ENCODE results near the gene TCERG1L. TPM values are rescaled to one million over a fixed set of nuclear protein-coding genes. Genes with fewer than 3 reads are reported as not detected.

Gene TCERG1L
- total and polyA plus RNA-seq, 4 donors = 0.02 to 0.09 (median 0.08) TPM; not detected in 1

DNA sequence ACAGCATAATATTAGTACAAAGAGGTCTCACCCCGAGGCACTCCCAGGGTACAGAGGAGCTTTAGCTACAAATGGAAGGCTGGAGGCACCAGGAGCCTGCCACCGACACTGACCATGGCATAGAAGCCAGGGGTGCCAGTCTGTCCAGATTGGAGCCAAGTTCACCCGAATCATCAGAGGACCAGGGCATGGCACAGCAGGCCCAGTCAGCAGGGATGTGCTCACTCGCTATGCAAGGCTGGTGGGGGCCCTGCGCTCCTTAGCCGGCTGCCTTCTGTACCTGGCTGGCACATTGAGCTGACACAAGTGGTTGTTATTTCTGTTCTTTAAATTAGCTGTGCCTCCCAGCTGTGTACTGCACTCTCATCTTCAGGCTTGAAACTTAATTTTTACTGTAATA, 149.3 kb downstream of the TCERG1L start:
- Histone ChIP-seq H3K9ac (ENCODE audit: insufficient read depth in 1 of 2, low read length in 2 of 2) (no peak overlapping the region), H3K9me3 (ENCODE audit: control insufficient read depth in 4 of 4, insufficient read depth in 3 of 4, low read length in 3 of 4) (no peaks in the 10 kb centered on the region), H3K27ac (ENCODE audit: low read depth in 1 of 2, low read length in 1 of 2) (no peak overlapping the region), H3K27me3 (ENCODE audit: control insufficient read depth in 3 of 3, insufficient read depth in 3 of 3, low read length in 2 of 3) (no peaks in the 10 kb centered on the region), H3K4me1 (ENCODE audit: control insufficient read depth in 5 of 5, insufficient read depth in 5 of 5, low read length in 5 of 5) (no peaks in the 10 kb centered on the region), H3K4me3 (no peak overlapping the region), H3K36me3 (ENCODE audit: control insufficient read depth in 4 of 4, insufficient read depth in 4 of 4, low read length in 4 of 4) (no peaks in the 10 kb centered on the region)
- WGBS, 2 donors = 76 to 91% methylated on average over 6 of the region's 6 CpGs
- DNase-seq (no peak), ATAC-seq (ENCODE audit: insufficient read depth, low FRiP score) (no peak)
- TF ChIP-seq, protein P1, sequence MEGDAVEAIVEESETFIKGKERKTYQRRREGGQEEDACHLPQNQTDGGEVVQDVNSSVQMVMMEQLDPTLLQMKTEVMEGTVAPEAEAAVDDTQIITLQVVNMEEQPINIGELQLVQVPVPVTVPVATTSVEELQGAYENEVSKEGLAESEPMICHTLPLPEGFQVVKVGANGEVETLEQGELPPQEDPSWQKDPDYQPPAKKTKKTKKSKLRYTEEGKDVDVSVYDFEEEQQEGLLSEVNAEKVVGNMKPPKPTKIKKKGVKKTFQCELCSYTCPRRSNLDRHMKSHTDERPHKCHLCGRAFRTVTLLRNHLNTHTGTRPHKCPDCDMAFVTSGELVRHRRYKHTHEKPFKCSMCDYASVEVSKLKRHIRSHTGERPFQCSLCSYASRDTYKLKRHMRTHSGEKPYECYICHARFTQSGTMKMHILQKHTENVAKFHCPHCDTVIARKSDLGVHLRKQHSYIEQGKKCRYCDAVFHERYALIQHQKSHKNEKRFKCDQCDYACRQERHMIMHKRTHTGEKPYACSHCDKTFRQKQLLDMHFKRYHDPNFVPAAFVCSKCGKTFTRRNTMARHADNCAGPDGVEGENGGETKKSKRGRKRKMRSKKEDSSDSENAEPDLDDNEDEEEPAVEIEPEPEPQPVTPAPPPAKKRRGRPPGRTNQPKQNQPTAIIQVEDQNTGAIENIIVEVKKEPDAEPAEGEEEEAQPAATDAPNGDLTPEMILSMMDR (IDR thresholded peaks at IDR 0.05; ENCODE audit: control extremely low read depth, extremely low read depth) = no peak

DNA sequence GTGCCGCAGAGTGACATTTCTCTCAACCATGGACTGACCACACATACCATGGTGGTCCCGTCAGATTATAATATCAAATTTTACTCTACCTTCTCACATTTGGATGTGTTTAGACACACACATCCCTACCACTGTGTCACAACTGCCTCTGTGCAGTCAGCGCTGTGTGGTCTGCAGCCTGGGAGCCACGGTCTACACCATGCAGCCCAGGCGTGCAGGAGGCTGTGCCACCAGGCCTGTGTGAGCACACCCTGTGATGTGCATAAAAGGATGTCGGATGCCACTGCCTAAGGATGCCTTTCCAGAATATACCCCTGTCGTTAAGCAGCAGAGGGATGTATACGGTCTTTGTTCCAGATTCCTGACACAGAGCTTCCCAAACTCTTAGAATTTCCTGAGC, 150.4 kb downstream of the TCERG1L start:
- WGBS, 2 donors = 91 to 94% methylated on average over 8 of the region's 8 CpGs
- no peak for ATAC-seq (ENCODE audit: insufficient read depth, low FRiP score)
- H3K9ac ChIP-seq (ENCODE audit: insufficient read depth in 1 of 2, low read length in 2 of 2) = no peak overlapping the region

DNA sequence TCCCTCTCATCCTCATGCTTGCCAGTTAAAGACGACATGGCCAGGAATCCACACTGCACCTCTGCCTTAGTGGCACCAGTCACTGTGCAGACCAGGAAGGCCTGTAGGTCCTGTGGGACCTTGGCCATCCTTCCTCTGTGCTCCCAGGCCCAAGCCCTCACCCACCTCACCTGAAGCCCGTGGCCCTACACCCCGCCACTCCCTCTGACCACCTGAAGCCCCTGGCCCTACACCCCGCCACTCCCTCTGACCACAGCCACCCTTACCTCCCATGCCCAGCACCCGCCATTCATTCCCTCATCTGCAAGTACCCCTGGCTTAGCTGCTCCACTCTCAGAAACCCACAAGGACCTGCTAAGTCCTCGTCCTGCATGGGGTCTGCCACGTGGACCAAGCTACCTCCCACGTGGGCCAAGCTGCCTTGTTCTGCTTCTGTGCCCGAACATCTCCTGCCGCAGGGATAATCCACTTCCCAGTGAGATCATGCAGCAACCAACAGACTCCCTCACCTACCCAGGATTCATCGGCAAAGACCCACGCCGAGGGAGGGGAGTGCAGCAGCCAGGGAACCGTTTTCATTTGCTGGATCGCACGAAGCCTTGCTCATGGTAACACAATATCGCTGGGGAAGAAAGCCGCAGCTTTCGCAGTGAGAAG, 151.2 kb downstream of the TCERG1L start:
- Histone ChIP-seq H3K9ac (ENCODE audit: insufficient read depth in 1 of 2, low read length in 2 of 2) (no peak overlapping the region), H3K36me3 (ENCODE audit: control insufficient read depth in 4 of 4, insufficient read depth in 4 of 4, low read length in 4 of 4) (no peaks in the 10 kb centered on the region), H3K4me1 (ENCODE audit: control insufficient read depth in 5 of 5, insufficient read depth in 5 of 5, low read length in 5 of 5) (no peaks in the 10 kb centered on the region), H3K9me3 (ENCODE audit: control insufficient read depth in 4 of 4, insufficient read depth in 3 of 4, low read length in 3 of 4) (no peaks in the 10 kb centered on the region), H3K4me3 (no peak overlapping the region), H3K27ac (ENCODE audit: low read depth in 1 of 2, low read length in 1 of 2) (no peak overlapping the region), H3K27me3 (ENCODE audit: control insufficient read depth in 3 of 3, insufficient read depth in 3 of 3, low read length in 2 of 3) (peaks cover 0 to 3% (median 0%) of the 10 kb centered on the region in 3 donors)
- ATAC-seq (ENCODE audit: insufficient read depth, low FRiP score) (no peak), DNase-seq (no peak)
- 87 to 91% methylated on average over 19 of the region's 19 CpGs for WGBS, 2 donors
- TF ChIP-seq, protein P1 (IDR thresholded peaks at IDR 0.05; ENCODE audit: control extremely low read depth, extremely low read depth) = no peak

More for the DNA sequence above, 150.4 kb downstream of the TCERG1L start:
- Histone ChIP-seq H3K9me3 (ENCODE audit: control insufficient read depth in 4 of 4, insufficient read depth in 3 of 4, low read length in 3 of 4) (no peaks in the 10 kb centered on the region), H3K27ac (ENCODE audit: low read depth in 1 of 2, low read length in 1 of 2) (no peak overlapping the region), H3K36me3 (ENCODE audit: control insufficient read depth in 4 of 4, insufficient read depth in 4 of 4, low read length in 4 of 4) (no peaks in the 10 kb centered on the region), H3K27me3 (ENCODE audit: control insufficient read depth in 3 of 3, insufficient read depth in 3 of 3, low read length in 2 of 3) (peaks cover 0 to 3% (median 0%) of the 10 kb centered on the region in 3 donors), H3K4me1 (ENCODE audit: control insufficient read depth in 5 of 5, insufficient read depth in 5 of 5, low read length in 5 of 5) (no peaks in the 10 kb centered on the region), H3K4me3 (no peak overlapping the region)
- TF ChIP-seq, protein P1 (IDR thresholded peaks at IDR 0.05; ENCODE audit: control extremely low read depth, extremely low read depth) = no peak
- DNase-seq = no peak

DNA sequence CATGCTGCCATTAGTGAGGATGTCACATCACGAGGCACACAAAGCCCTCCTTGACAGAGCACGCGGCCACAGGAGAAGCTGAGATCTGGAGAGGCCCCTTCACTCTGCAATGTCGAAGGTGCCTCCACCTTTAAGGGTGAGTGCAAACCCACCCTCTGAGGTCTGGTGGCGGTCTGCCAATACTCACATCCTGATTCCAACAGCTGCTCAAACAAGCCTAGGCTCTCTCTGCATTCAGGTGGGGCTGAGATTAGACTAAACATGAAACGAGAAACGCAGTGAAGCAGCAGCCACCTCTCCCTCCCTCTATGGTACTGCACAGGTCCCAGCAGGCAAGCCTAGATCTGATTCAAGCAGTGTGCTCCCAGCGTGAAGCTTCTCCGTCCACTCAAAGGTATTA, 151.8 kb downstream of the TCERG1L start:
- Histone ChIP-seq H3K4me1 (ENCODE audit: control insufficient read depth in 5 of 5, insufficient read depth in 5 of 5, low read length in 5 of 5) (no peaks in the 10 kb centered on the region), H3K36me3 (ENCODE audit: control insufficient read depth in 4 of 4, insufficient read depth in 4 of 4, low read length in 4 of 4) (no peaks in the 10 kb centered on the region), H3K9me3 (ENCODE audit: control insufficient read depth in 4 of 4, insufficient read depth in 3 of 4, low read length in 3 of 4) (no peaks in the 10 kb centered on the region), H3K27me3 (ENCODE audit: control insufficient read depth in 3 of 3, insufficient read depth in 3 of 3, low read length in 2 of 3) (peaks cover 0 to 3% (median 0%) of the 10 kb centered on the region in 3 donors), H3K4me3 (no peak overlapping the region), H3K27ac (ENCODE audit: low read depth in 1 of 2, low read length in 1 of 2) (no peak overlapping the region), H3K9ac (ENCODE audit: insufficient read depth in 1 of 2, low read length in 2 of 2) (no peak overlapping the region)
- no peak for ATAC-seq (ENCODE audit: insufficient read depth, low FRiP score)
- TF ChIP-seq, protein P1 (IDR thresholded peaks at IDR 0.05; ENCODE audit: control extremely low read depth, extremely low read depth) = no peak
- 73 to 80% methylated on average over 9 of the region's 9 CpGs for WGBS, 2 donors
- DNase-seq = no peak

All from lung (tissue), 12 donors.